ENCODE data around the gene ITGA3.

ITGA3 gene

DNA sequence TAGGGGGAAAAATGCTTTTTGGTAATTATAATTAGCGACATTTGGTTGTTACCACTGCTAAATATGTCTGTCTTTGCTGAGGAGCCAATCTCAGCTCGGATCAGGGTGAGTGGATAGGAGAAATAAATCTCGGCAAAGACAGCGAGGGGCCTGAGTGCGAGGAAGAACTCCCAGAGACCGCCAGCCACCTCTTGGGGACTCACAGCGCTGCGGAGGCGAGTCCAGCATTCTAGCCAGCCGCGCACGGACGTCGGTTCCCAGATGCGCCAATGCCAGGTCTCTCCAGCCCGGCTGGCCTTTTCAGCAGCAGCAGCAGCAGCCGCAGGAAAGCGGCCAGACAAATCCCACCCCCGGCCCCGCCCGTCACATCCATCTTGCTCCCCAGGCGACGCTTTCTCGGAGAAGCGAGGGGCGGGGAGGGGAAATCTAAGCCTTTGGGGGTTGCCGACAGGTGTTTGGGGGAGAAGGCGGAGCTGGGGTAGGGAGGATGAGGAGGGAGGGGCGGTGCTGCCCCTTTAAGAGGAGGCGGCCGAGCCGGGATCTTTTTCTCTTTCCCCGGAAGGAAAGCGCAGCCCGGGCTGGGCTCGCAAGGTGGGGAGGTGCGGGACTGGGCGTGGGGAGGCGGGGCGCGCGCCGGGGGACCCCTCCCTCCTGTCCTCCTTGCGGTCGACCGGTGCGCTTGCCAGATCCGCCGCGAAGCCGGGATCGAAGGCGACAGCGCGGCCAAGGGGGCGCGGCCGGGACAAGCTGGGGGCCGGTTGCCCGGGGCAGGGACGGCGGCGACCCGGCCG lies at the start of gene ITGA3:
Gene ITGA3, plus strand, starts transcription at position 685 of the 791 bp plus-strand sequence. CDS start 330 bp downstream, outside the sequence.
- DNase-seq = peak; percentile 78

DNA sequence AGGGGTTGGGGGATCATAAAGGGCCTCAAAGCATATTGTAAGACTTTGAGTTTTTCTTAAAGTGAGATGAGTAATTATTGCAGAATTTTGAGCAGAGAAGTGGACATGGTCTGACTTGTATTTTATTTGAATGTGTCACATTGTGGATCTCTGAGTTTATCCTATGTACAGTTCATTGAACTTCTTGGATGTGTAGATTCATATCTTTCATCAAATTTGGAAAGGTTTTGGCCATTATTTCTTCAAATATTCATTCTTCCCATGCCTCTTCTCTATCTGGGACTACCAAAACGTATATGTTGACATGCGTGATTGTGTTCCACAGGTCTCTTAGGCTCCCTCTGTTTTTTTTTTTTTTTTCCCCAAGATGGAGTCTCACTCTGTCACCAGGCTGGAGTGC lies 46.6 kb upstream of the ITGA3 start:
- no peak for DNase-seq

DNA sequence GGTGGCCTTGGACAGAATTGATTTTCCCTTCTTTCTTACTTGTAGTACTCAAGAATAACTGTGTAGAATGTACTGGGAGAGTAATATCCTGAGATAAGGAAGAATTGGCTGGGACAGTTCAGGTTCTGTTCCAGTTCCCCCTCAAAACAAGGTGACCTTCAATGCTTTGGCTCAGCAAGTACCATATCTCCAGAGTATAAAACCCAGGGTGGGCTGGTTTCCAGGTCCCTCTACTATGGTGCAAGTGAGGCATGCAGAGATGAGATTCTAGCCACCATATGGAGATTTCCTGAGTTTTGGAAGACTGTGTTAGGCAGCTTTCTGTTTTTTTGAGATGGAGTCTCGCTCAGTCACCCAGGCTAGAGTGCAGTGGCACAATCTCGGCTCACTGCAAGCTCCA lies 42.8 kb upstream of the ITGA3 start:
- DNase-seq = no peak

DNA sequence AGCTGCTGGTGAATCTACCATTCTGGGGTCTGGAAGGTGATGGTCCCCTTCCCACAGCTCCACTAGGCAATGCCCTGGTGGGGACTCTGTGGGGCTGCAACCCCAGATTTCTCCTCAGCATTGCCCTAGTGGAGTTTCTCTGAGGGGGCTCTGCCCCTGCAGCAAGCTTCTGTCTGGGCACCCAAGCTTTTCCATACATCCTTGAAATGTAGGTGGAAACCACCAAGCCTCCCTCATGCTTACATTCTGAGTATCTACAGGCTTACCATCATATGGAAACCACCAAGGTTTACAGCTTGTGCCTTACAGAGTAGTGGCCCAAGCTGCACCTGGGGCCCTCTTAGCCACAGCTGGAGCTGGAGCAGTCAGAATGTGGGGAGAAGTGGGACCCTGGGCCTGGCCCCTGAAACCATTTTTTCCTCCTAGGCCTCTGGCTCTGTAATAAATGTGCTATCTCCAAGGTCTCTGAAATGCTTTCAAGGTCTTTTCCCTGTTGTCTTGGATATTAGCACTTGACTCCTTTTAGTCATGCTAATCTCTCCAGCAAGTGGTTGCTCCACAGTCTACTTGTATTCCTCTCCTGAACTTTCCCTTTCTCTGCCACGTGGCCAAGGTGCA lies 41.3 kb upstream of the ITGA3 start:
- DNase-seq = no peak

DNA sequence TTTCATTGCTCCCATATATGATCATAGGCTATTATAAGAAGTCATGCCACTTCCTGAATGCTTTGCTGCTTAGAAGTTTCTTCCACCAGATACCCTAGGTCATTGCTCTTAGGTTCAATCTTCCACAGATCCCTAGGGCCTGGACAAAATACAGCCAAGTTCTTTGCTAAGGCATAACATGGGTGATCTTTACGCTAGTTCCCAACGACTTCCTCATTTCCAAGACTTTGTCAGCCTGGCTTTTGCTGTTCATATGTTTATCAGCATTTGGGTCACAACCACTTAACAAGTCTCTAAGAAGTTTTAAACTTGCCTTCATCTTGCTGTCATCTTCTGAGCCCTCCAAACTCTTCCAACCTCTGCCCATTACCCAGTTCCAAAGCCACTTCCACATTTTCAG lies 40.8 kb upstream of the ITGA3 start:
- no peak for DNase-seq

DNA sequence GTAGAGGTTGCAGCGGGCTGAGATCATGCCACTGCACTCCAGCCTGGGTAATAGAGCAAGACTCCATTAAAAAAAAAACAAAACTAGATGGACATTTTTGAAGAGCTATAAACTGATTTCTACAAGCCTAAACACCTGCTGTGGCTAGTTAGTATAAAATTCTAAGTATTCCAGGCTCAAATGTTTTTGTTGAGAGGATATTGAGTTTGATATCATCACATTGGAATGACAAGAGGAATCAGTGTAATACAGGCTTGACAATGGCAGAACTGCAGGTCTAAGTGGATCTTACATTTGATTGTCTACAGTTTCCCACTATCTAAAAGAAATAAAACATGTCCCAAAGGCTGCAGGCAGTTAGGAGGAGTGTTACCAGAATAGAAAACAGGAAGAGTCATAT lies 37.0 kb upstream of the ITGA3 start:
- DNase-seq = no peak

DNA sequence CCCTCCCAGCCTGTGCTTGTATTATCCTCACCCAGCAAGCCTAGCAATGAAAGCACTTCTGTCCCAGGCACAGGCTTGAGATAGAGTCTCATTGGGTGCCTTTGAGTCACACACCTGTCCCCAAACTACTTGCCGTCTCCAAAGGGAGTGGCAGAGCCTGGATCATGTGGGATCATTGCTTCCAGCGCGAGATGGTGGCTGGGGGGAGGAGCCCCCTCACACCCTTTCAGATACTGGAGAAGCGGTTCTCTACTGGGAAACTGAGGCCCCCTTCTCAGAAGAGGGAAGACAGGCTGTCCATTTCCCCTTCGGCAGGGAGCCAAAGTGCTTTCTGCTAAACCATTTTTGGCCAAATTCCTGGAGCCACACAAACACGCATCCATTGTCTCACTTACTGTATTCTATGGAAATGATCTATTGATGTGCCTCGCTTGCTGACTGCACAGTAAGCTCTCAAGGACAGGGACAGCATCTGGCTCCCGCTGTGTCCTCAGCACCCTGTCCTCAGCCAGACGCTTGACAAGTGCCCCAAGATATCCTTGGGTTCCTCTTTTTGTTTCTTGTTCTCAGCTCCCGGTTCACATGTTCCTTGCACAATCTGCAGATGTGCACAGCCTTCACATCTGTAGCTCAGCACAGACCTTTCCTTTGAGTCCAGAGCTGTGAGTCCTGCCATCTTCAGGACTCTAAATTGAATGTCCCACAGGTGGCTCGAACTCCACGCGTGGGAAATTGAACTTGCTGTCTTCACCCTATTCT lies 34.9 kb upstream of the ITGA3 start:
- DNase-seq = no peak

DNA sequence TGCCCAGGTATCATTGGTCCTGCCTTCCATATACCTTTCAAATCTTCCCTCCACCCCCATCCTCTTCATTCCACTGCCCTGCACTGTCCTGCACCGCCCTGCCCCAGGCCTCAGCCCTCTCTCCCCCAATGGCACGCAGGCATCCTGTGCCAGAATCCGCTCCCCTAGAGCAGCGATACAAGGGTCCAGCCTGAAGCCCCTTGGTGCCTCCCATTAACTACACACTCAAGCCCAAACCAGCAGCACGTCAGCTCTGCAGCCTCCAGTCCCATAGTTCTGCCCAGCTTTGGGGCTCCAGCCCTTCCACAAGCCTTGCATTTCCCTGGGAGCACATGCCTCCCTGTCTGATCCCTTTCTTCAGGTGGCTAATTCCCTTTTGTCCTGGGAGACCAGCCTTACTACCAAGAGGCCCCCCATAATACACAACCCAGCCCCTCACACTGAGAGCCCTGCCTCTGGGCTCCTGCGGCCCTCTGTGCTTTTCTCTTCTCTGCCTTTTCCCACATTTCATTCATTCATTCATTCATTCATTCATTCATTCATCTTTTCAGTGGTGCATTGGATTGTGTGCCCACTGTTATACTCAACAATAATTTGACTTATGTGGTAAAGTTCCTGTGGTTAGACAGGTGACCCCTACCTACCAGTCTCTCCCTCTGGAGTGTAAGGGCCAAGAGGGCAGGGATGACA lies 34.1 kb upstream of the ITGA3 start:
- DNase-seq = no peak

DNA sequence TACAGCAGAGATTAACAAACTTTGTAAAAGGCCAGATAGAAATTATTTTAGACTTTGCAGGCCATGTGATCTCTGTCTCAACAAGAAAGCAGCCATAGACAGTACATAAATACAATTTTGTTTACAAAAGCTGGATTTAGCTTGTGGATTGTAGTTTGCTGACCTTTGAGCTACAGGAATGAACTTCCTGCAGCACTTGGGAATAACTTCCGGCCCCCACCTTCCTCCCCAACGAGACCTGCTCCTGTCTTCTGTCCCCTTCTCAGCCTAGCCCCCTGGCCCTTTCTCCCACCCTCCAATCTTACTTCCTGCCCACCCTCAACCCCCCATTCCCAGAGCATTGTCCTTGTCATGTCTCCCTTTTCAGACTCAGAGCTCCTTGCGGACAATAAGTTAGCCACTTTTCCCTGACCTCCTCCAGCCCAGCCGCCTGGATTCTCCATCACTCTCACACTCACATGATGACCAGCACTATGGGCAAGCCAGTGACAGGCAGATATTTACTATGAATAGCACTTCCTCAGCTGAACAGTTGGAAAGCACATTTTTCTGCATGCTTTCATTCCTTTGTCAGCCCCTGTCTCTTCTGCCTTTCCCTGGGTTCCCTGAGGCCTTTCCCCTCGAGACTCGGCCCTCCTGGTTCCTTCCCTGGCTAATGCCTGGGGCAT lies 33.3 kb upstream of the ITGA3 start:
- no peak for DNase-seq

DNA sequence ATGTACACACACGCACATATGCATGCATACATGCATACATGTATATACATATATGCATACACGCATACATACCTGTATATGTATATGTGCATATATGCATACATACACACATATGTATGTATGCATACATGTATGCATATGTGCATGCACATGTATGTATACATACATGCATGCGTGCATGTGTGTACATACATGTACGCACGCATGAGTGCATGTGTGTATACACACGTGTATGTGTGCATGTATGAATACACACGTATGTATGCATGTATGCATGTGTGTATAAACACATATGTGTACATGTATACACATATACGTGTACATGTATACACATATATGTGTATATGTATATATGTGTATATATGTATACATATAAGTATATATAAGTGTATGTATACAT lies 32.4 kb upstream of the ITGA3 start:
- DNase-seq = no peak

DNA sequence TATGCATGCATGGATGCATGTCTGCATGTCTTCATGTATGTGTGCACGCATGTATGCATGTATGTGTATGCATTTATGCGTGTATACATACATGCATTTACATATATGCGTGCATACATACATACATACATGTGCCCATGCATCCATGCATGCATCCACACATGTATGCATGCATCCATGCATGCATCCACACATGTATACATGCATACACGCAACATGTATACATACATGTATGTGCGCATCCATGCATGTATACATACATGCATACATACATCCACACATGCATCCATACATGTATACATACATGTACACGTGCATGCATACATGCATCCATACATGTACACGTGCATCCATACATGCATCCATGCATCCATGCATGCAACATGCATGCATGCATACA lies 31.1 kb upstream of the ITGA3 start:
- DNase-seq = no peak

DNA sequence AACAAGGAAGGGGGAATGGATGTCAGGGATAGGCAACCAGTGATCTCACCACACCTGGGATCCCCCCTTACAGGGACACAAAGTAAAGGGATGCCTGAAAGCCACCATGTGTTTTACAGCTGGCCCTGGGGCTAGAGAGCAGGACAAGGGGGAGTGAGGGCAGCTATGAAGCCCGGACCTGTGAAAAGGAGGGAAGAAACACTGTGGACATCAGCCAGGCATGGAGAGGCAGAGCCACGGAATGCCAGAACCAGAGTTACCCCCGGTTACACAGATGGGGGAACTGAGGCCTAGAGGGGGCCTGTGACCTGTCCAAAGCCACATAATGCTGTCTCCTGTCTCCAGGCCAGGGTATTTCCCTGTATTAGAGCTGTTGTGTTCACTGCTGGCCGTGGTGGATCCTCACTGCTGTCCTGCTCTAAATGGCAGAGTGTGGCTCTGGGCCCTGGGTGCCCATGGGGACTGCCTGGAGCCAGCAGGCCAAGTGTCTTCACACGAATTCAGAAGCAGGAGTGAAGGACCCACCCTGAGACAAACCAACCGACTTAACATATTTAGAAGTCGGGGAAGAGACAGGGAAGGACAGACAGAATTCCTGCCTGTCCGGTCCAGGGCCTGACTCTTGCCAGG lies 29.7 kb upstream of the ITGA3 start:
- no peak for DNase-seq

DNA sequence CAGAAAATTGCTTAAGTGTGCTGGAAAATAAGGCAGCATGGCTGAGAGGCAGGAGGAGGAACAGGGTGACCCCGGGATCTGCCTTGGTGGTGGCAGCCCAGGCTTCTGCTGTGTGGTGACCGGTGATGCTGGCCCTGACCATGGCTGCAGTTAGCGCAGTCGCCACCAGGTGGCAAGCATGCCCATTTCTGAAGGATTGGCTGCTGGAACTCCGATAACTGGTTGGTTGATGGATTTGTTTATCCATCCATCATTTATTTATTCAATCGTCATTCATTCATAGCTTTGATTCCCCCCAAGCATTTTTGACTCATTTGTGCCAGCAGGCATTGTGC lies 29.1 kb upstream of the ITGA3 start:
- peak; percentile 62 for DNase-seq

DNA sequence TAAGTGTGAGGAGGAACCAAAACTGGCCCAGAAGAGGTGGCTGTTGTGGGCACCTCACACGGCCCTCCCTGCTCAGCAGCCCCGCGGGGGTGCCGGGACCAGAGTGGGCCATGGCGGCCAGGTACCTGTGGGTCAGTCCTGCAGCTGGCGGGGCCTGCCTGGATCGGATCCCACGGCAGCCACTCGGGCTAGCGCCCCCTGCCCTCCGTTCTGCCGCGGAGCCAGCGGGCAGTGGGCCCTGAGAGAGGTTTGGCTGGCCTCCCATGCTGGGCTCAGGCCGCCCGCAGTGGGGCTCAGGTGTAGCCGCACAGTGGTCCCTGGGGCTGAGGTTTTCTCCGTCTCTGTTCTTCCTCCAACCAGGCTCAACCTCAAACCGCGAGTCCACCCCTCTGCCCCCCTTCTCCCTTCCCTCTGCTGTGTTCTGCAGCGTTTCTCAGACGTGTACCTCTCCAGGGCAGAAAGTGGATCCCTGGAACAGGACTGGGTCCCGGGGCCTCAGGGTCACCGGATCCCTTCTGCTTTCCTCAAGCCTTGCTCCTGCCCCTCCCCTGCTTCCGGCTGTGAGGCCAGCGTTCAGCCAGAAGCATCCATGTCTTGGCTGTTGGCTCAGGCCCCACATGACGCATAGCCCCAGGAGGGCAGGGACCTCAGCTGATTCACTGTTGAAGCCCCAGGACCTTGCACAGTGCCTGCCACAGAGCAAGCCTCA lies 28.6 kb upstream of the ITGA3 start:
- DNase-seq = peak; percentile 91

DNA sequence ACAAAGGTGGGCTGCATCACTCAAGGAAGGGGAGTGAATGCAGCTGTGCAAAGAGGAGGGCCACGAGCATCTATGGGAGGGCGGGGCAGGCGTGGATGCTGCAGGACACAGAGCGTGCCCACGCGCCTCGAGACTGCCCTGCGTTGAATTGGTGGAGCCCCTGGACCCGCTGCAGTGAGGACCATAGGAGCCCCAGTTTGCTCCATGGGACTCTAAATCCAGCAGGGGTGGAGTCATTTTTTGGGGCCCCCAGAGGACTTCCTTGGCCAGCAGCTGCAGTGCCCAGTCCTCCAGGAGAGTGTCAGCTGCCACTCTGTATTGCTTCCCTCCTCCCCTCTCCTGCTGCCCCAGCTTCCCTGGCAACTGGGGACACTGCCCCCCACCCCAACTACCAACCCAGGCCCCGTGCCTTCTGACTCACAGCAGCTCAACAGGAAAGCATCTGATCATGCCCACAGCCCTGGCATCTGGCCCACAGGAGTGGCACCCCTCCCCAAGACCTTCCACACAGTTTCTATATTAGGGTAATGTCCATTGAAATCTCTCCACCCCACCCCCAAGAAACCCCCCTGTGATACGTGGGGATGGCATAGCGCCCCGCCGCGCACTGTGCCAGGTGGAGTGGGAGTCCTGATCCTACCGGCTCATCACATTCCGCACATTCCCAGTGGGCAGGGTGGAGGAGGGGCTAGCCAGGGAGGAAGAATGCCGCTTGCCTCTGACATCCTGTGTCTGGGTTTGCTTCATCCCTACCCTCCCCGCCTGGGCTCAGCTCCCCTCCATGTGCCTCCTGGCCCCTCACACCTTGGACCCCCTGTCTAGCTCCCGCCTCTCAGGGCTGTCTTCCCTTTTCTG lies 27.8 kb upstream of the ITGA3 start:
- peak; percentile 30 for DNase-seq

DNA sequence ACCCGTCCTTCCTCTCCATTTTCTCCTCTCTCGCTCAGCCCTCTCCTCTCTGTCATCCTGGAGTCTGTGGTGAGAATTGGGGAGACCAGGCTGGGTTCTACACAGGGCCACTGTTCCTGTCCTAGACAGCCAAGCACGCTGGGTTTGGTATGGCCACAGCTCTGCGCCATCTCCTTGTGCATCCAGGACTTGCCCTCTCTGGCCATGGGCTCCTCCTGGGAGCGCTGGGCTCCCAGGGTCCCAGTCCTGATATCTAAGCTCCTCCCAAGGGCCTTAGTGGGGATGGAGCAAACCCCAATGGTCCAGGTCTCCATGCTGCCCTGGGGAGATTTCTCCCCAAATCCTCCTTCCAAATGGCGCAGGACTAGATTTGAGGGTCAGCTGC lies 27.2 kb upstream of the ITGA3 start:
- no peak for DNase-seq

DNA sequence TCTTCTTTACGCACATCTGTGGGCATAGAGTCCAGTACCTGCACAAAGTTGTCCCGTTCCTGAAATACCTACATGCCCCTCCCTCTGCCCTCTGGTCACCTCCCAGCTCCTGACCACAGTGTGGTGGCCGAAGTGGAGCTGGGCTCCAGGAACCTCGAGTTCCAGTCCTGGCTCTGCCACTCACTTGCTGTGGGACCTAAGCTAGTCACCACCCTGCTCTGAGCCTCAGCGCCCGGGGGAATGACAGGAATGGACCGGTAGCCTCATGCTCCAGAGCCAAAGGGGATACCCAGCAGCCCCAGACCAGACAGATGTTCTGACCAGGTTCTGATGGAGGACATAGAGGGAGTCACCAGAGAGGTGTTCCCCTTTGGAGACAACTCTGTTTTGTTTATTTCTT lies 26.7 kb upstream of the ITGA3 start:
- no peak for DNase-seq

DNA sequence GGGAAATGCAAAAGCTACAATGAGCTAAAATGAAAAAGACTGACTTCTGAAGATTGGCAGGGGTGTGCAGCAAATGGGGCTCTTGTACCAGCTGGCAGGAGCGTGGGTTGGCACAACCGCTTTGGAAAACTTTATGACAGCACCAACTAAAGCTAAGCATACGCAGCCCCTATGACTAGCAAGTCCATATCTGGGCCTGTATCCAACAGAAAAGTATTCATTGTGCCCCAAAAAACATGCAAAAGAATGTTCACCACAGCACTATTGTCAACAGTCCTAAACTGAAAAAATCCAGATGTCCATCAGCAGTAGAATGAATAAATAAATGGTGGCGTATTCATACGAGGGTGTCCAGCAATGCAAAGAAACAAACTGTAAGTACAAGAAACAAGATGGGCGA lies 22.6 kb upstream of the ITGA3 start:
- DNase-seq = no peak

DNA sequence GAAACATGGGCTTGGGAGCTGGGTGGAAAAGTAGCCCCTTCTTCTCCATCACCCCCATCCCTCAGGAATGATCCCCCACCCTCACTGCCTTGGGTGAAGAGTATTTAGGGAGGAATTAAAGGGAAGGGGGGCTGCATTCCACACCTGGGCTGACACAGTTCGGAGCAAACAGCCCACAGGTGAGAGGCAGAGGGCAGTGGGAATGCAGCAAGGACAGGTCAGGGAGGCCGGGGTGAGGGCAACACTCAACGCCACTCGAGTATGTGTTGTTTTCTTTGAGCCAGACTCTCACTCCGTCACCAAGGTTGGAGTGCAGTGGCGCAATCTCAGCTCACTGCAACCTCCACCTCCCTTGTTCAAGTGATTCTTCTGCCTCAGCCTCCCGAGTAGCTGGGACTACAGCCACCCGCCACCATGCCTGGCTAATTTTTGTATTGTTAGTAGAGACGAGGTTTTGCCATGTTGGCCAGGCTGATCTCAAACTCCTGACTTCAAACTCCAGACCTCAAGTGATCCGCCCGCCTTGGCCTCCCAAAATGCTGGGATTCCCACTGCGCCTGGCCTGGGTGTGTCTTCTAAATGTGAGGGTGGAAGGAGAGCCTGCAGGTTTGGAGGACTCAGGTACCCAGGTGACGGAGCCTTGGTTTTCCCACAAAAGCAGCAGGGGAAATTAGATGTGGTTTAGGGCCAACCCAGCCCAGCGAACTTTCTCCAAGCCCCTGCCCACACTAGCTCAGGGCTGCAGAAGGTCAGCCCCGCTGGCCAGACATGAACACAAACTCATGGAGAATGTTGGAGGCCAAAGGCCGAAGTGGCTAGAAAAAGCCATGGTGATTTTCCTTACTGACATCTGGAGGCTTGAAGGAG lies 21.2 kb upstream of the ITGA3 start:
- no peak for DNase-seq

DNA sequence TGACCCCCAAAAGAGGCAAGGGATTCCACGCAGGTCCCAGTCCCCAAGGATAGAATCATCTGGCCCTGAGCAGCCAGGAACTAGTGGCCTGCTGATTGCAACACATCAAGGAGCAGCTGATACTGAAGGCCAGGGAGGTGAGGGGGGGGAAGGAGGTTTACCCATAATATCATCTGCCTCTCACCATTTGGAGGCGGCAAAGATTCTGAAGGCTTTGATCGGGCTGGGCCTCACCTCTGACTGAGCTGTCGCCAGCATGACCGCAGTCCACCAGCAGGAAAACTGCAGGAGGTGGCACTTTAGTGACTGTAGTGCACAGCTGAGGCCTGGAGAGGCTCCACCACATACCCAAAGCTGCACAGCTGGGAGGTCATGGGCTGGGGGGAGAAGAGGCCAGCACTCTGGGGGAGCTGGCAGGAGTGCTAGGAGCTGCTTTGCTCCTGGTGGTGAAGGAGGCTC lies 20.5 kb upstream of the ITGA3 start:
- no peak for DNase-seq

Data from amniotic stem cell (primary cell).